ENCODE results near the gene HEPACAM. TPM values are rescaled to one million over a fixed set of nuclear protein-coding genes. Genes with fewer than 3 reads are reported as not detected.

The HEPACAM gene
- total RNA-seq, 1 experiment from 2014 or later, result not detected

DNA sequence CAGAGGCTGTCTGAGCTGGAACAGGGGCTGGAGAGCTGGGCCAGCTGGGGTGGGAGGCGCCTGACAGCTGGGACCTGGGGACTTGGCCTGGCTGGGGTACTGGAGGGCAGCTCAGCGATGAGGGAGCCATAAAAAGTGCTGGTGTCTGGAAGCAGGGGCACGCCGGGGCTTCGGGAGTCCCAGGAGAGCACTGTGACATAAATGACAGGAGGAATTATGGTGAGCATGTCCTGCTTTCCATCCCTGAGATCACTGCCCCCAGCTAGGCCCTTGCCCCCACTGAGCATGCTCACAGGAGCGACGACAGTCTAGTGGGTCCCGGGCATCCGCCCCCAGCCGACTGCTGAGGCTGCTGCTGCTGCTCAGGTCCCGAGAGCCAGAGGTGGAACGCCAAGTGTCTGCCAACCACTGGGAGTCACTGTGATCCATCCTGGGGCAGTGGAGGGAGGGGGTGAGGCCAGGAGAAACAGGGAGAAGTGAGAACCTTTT lies 44.4 kb downstream of the HEPACAM start:
- no peak for DNase-seq (ENCODE audit: low read depth)
- in situ Hi-C loops (cut with HindIII; ENCODE audit: low pct_unique_long_range_greater_than_20kb, low sequenced_read_pairs), result no loop called here

DNA sequence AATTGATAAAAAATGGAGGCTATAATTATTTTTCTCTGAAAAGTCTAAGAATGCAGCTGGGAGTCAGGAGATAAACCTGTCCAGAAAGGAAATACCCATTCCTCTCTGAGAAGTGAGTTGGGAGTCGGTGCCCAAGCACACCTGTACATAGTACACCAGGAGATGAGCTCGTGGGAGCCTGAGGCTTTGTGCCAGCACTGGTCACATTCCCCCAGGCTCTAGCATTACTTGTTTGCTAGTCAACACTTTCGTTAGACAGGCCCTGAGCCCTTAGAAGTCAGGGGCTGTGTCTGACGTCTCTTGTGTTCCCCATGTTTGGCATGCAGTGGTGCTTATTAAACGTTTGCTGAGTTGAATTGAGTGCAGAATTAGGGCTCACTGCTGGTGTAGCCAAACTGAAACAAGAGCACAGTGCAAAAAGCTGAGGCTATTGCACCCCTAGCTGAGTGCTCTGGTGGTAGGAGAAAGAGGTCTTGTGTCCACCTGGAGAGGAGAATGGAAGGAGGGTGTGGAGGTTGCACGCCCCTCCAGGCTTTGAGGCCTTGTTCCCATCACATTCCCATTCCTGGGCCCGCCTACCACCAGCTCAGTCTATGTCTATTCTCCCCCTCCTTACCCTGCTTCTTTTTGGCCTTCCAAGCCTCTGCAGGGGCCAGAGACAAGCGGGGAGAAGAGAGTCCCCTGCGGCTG lies 45.0 kb downstream of the HEPACAM start:
- in situ Hi-C loops (cut with HindIII; ENCODE audit: low pct_unique_long_range_greater_than_20kb, low sequenced_read_pairs), result no loop called here
- DNase-seq (ENCODE audit: low read depth), result no peak

DNA sequence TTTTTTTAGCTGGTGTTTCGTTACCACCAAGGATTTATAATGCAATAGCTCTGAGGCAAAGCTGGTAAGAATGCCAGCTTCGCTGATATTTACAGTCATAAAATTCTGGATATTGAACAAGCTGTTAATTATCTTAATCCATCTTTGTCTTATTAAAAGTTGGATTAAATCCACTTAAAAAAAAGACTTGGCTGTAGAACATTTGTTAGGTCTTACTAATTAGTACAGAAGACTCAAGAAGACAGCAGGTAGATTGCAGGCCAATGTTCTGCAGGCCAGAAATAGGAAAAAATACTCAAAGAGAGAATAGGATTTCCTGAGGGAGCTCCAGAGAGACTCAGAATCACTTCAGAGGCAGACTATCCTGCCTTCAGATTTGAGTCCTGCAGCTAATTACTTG lies 45.7 kb downstream of the HEPACAM start:
- in situ Hi-C loops (cut with HindIII; ENCODE audit: low pct_unique_long_range_greater_than_20kb, low sequenced_read_pairs), result no loop called here
- DNase-seq (ENCODE audit: low read depth), result no peak

- DNase-seq (ENCODE audit: low read depth), result no peak
- in situ Hi-C loops (cut with HindIII; ENCODE audit: low pct_unique_long_range_greater_than_20kb, low sequenced_read_pairs), result no loop called here
These were observed 46.4 kb downstream of the HEPACAM start for GRCh38 chr11:124889191-124890091.

GRCh38 chr11:124887667-124888013 lies 48.2 kb downstream of the HEPACAM start:
- in situ Hi-C loops (cut with HindIII; ENCODE audit: low pct_unique_long_range_greater_than_20kb, low sequenced_read_pairs), result no loop called here
- no peak for DNase-seq (ENCODE audit: low read depth)

DNA sequence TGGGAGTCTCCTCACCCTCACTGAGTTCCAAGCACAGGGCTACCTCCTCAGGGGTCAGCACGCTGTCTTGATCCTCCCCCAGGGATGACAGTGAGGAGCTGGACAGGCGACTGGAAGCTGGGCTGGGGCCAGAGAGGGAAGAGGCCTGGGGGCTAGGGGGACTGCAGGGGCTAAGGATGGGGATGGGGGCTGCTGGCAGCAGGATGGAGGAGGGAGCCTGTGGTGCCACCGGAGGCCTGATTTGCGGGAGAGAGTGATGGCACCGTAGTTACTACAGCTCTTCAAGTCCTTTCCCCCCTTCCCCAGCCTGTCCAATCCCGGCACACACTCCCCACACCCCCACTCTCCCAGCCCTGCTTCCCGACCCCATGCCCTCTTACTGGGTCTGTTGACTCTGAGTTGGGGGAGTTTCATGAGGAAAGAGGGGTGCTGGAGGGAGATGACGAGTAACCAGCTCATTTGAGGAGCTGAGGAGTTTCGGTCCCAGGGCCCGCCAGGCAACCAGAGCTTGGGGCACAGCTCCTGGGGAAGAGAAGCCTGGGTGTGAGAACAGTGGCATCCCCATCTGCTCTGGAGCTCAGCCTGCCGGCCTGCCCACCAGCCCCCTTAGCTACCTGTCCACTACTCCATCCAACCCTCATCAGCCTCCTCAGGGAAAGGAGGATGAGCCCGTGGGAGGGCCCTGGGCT lies 48.7 kb downstream of the HEPACAM start:
- in situ Hi-C loops (cut with HindIII; ENCODE audit: low pct_unique_long_range_greater_than_20kb, low sequenced_read_pairs), result no loop called here
- no peak for DNase-seq (ENCODE audit: low read depth)

- in situ Hi-C loops (cut with HindIII; ENCODE audit: low pct_unique_long_range_greater_than_20kb, low sequenced_read_pairs), result no loop called here
- no peak for DNase-seq (ENCODE audit: low read depth)
These were observed 49.4 kb downstream of the HEPACAM start for GRCh38 chr11:124886476-124886875.

DNA sequence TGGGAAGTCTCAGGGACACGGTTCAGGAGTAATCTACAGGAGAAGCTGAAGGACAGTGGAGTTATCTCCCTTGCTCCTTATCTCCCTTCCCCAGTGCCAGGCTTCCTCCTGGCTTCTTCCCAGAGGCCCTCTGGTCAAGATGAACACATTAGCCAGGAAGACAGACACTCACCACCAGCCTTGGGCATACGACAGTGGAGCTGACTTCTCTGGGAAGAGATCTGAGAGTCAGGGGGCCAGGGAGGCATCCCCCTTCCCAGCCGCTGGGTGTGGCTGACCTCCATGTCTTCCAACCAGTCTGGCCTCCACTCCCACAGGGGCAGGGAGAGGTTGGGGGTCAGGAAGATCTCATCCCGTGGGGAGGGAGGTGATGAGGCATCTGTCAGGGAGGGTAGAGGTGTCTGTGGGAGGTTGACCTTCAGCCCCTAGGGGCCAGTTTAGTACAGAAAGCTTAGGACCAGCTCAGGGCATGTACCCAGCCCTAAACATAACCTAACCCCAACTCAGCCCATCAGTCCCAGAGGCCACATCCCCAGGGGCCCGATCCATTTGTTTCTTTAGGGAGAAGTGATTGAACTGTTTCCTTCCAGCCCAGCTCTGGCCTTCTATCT lies 50.9 kb downstream of the HEPACAM start:
- in situ Hi-C loops (cut with HindIII; ENCODE audit: low pct_unique_long_range_greater_than_20kb, low sequenced_read_pairs), result no loop called here
- DNase-seq (ENCODE audit: low read depth), result no peak

- in situ Hi-C loops (cut with HindIII; ENCODE audit: low pct_unique_long_range_greater_than_20kb, low sequenced_read_pairs), result no loop called here
- no peak for DNase-seq (ENCODE audit: low read depth)
These were observed 51.5 kb downstream of the HEPACAM start for GRCh38 chr11:124884340-124884739.

DNA sequence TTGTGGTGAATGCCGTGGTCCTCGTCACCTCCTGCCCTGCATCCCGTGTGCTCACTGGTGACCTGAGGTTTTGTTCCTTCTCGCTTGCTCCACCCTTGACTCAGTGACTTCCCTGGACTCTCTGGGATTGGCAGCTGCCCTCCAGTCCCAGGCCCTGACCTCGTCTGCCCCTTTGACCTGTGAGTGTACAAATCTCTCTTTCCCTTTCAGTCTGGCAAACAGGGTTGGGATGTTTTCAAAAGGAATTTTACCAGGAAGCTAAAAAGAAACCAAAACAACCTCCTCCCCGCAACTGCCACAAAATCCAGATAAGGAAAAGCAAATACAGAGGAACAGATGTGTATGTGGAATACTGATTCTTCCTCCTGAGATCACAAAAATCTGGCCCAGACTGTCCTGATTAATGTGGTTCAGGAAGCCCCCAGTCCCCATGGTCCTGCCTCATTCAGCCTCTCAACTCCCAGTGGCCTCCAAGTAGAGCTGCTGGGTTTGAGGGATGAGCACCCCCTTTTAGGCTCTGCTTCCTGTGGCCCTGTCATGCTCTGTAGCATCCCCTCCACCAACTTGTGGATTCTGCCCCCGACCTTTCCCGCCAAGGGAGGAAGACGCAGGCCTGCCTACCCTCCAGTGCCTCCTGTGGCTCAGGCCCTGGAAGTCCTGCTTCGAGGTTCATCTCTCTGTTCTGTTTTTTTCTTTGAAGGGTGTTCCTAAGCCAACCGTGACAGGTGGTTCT lies 53.3 kb downstream of the HEPACAM start:
- in situ Hi-C loops (cut with HindIII; ENCODE audit: low pct_unique_long_range_greater_than_20kb, low sequenced_read_pairs), result no loop called here
- DNase-seq (ENCODE audit: low read depth), result no peak

DNA sequence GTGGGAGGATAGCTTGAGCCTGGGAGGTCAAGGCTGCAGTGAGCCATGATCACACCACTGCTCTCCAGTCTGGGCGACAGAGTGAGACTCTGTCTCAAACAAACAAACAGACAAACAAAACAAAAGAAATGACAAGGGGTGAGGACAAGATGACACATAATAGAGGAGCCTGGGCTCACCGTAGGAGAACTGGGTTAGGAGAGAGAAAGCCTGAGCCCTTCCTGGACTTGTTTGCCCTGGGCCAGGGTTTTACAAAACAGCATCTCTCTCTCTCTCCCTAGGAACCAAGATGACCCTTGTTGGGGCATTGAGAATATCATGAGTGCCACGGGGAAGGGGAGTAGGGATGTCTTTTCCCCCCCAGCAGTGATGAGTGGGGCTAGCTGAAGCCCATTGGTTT lies 54.9 kb downstream of the HEPACAM start:
- DNase-seq (ENCODE audit: low read depth), result no peak
- in situ Hi-C loops (cut with HindIII; ENCODE audit: low pct_unique_long_range_greater_than_20kb, low sequenced_read_pairs), result no loop called here

- in situ Hi-C loops (cut with HindIII; ENCODE audit: low pct_unique_long_range_greater_than_20kb, low sequenced_read_pairs), result no loop called here
- DNase-seq (ENCODE audit: low read depth), result no peak
These were observed 55.6 kb downstream of the HEPACAM start for GRCh38 chr11:124880290-124880611.

- no peak for DNase-seq (ENCODE audit: low read depth)
- in situ Hi-C loops (cut with HindIII; ENCODE audit: low pct_unique_long_range_greater_than_20kb, low sequenced_read_pairs), result no loop called here
These were observed 56.2 kb downstream of the HEPACAM start for GRCh38 chr11:124879493-124880289.

DNA sequence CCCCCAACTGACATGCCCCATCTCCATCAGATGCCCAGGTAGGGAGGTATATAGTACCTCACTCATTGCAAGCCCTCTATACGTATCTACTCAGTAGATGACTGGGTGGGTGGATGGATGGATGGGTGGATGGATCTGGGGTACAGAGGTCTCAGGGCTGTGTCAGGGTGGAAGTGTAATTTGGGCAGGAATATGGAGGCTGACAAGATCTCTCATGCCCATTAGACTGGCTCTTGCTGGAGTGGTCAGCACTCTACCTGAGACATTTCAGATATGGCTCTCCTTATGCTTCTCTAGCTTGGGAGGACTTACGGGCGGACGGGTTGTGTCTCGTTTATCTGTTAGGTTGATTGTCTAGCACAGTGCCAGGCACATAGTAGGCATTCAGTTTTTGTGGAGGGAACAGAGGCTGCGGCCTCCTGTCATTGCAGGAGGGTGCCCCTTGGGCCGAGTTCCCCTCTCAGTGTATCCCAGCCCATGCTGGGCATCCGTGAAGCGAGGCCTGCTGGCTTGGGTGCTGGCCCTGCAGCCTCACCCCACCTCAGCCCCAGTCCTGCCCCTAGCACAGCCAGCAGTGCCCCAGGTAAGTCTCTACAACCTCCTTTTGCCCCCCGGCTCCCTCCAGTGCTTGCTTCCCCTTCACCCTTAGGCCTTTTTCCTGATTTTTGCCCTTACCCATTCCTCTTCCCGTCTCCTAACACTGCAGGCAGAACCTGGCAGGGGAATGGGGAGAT lies 56.9 kb downstream of the HEPACAM start:
- in situ Hi-C loops (cut with HindIII; ENCODE audit: low pct_unique_long_range_greater_than_20kb, low sequenced_read_pairs), result no loop called here
- no peak for DNase-seq (ENCODE audit: low read depth)

- DNase-seq (ENCODE audit: low read depth), result no peak
- in situ Hi-C loops (cut with HindIII; ENCODE audit: low pct_unique_long_range_greater_than_20kb, low sequenced_read_pairs), result no loop called here
These were observed 57.7 kb downstream of the HEPACAM start for GRCh38 chr11:124877910-124878758.

- no peak for DNase-seq (ENCODE audit: low read depth)
- in situ Hi-C loops (cut with HindIII; ENCODE audit: low pct_unique_long_range_greater_than_20kb, low sequenced_read_pairs), result no loop called here
These were observed 58.3 kb downstream of the HEPACAM start for GRCh38 chr11:124877631-124877909.

Data from Caki2 (cell line).